Neural cell (in vitro differentiated cells): ENCODE results near the gene RNF20.

ENCODE experiments used
- EZH2 ChIP-seq: fragments of 200-600, 300-800 bp; shearing (Covaris generic), sonication (generic); IDR thresholded peaks from 2 replicates; pipeline ENCODE4 v1.6.1; 2014; ENCODE audit warnings: antibody characterized with exemption, low read length, borderline replicate concordance, mild to moderate bottlenecking; ENCODE audit not compliant: insufficient read depth, poor library complexity, severe bottlenecking
- TF ChIP-seq, protein P1 (sequence below): fragments of 450-650 bp; IDR thresholded peaks from 2 replicates; pipeline ENCODE4 v1.5.1; 2014; ENCODE audit warnings: antibody characterized with exemption, mild to moderate bottlenecking, moderate library complexity; ENCODE audit not compliant: poor library complexity, severe bottlenecking

DNA sequence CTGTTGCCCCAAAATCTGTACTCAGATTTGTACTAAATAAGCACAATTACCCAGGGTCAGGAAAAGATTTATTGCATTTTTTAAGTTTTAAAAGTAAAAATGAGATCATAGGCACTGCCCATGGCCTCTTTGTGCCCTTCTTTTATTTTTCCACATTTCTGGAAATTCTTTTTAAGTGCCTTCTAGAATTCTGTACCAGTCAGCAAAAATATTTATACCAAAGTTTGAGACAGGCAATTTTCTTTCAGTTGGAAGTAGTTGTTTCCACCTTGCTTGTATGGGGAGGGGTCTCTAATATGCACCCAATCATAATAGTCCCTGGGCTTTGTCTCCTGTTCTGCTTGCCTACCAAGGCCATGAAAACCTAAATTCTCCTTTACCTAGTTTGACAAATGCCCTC lies 5.6 kb upstream of the RNF20 start:
- TF ChIP-seq, protein P1, sequence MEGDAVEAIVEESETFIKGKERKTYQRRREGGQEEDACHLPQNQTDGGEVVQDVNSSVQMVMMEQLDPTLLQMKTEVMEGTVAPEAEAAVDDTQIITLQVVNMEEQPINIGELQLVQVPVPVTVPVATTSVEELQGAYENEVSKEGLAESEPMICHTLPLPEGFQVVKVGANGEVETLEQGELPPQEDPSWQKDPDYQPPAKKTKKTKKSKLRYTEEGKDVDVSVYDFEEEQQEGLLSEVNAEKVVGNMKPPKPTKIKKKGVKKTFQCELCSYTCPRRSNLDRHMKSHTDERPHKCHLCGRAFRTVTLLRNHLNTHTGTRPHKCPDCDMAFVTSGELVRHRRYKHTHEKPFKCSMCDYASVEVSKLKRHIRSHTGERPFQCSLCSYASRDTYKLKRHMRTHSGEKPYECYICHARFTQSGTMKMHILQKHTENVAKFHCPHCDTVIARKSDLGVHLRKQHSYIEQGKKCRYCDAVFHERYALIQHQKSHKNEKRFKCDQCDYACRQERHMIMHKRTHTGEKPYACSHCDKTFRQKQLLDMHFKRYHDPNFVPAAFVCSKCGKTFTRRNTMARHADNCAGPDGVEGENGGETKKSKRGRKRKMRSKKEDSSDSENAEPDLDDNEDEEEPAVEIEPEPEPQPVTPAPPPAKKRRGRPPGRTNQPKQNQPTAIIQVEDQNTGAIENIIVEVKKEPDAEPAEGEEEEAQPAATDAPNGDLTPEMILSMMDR: no peak
- TF ChIP-seq EZH2: no peak
